ENCODE data around the gene NAV1. TPM values are rescaled to one million over a fixed set of nuclear protein-coding genes. Genes with fewer than 3 reads are reported as not detected.

Gene NAV1
- total RNA-seq, 1 experiment from 2014 or later = 51.0 TPM

GRCh38 chr1:201535046-201535918 is 3.6 kb upstream of the NAV1 start:
- no peak overlapping the region for H3K27ac Mint-ChIP-seq
- H3K9me3 Mint-ChIP-seq = no peaks in the 10 kb centered on the region
- H3K4me3 Mint-ChIP-seq = no peak overlapping the region

GRCh38 chr1:201535919-201536245 is 3.0 kb upstream of the NAV1 start:
- Mint-ChIP-seq H3K36me3 (no peaks in the 10 kb centered on the region), H3K4me1 (peaks cover 40% of the 10 kb centered on the region), H3K9me3 (no peaks in the 10 kb centered on the region), H3K4me3 (no peak overlapping the region), H3K27me3 (ENCODE audit: low read depth) (peaks cover 46% of the 10 kb centered on the region), H3K27ac (no peak overlapping the region)
- TF ChIP-seq EMX1 (CRISPR knock-in tag; IDR thresholded peaks at IDR 0.05) = no peak
- TF ChIP-seq ZNF263 (CRISPR knock-in tag; IDR thresholded peaks at IDR 0.05; ENCODE audit: low read depth) = no peak
- TF ChIP-seq NFATC4 (CRISPR knock-in tag; IDR thresholded peaks at IDR 0.05) = no peak
- TF ChIP-seq TEAD1 (CRISPR knock-in tag; IDR thresholded peaks at IDR 0.05) = no peak
- no peak for TF ChIP-seq ATF3 (CRISPR knock-in tag; conservative IDR thresholded peaks at IDR 0.05)
- no peak for TF ChIP-seq NFE2L1 (CRISPR knock-in tag; IDR thresholded peaks at IDR 0.05)
- TF ChIP-seq RELA (CRISPR knock-in tag; IDR thresholded peaks at IDR 0.05; ENCODE audit: borderline replicate concordance) = no peak
- no peak for TF ChIP-seq JAZF1 (CRISPR knock-in tag; IDR thresholded peaks at IDR 0.05)
- no peak for TF ChIP-seq SP1 (CRISPR knock-in tag; conservative IDR thresholded peaks at IDR 0.05)
- TF ChIP-seq ZSCAN18 (CRISPR knock-in tag; IDR thresholded peaks at IDR 0.05) = no peak
- no peak for TF ChIP-seq ZNF121 (CRISPR knock-in tag; IDR thresholded peaks at IDR 0.05)
- no peak for TF ChIP-seq CREB1 (CRISPR knock-in tag; IDR thresholded peaks at IDR 0.05)
- TF ChIP-seq KAT7 (CRISPR knock-in tag; IDR thresholded peaks at IDR 0.05; ENCODE audit: borderline replicate concordance) = no peak
- TF ChIP-seq HMGXB4 (CRISPR knock-in tag; IDR thresholded peaks at IDR 0.05) = no peak
- TF ChIP-seq E2F4 (CRISPR knock-in tag; IDR thresholded peaks at IDR 0.05; ENCODE audit: borderline replicate concordance, low read depth) = no peak
- no peak for TF ChIP-seq IRF1 (CRISPR knock-in tag; IDR thresholded peaks at IDR 0.05)
- TF ChIP-seq PRDM15 (CRISPR knock-in tag; IDR thresholded peaks at IDR 0.05) = no peak
- ChIA-PET CTCF (interaction anchor here (1.2 to 8.2 kb wide), 6 partner anchors 23 to 360 kb away, joined by 3 to 87 read pairs (median 16); no protein-coding TSS in a partner anchor), POLR2A (interaction anchor here (0.5 kb wide), 1 partner anchor 9 kb away, joined by 3 read pairs; no protein-coding TSS in a partner anchor)
- no peak for DNase-seq (ENCODE audit: low spot score)
- no peak for ATAC-seq

More at GRCh38 chr1:201535046-201535918, 3.6 kb upstream of the NAV1 start:
- ATAC-seq (no peak), DNase-seq (ENCODE audit: low spot score) (no peak)
- Mint-ChIP-seq H3K4me1 (peaks cover 36% of the 10 kb centered on the region), H3K27me3 (ENCODE audit: low read depth) (peaks cover 40% of the 10 kb centered on the region), H3K36me3 (no peaks in the 10 kb centered on the region)
- CTCF ChIA-PET = interaction anchor here (1.1 to 8.2 kb wide), 6 partner anchors 9 to 361 kb away, joined by 3 to 87 read pairs (median 16); no protein-coding TSS in a partner anchor
- TF ChIP-seq PREB (CRISPR knock-in tag; IDR thresholded peaks at IDR 0.05; ENCODE audit: borderline replicate concordance) = no peak
- no peak for TF ChIP-seq SP1 (CRISPR knock-in tag; conservative IDR thresholded peaks at IDR 0.05)
- POLR2A ChIA-PET = interaction anchor here (0.5 kb wide), 1 partner anchor 9 kb away, joined by 3 read pairs; no protein-coding TSS in a partner anchor
